GM12892 (cell line): ENCODE data around the gene MTX3.

ENCODE experiments used
- POLR2A ChIP-seq: IDR thresholded peaks from 2 replicates; pipeline ENCODE4 v1.6.1; 2011; ENCODE audit warnings: low read depth, low read length, control low read depth
- POLR2AphosphoS5 ChIP-seq: IDR thresholded peaks from 2 replicates; pipeline ENCODE4 v1.6.1; 2011; ENCODE audit warnings: low read depth, low read length, control low read depth
- TAF1 ChIP-seq: IDR thresholded peaks from 2 replicates; pipeline ENCODE4 v1.6.1; 2011; ENCODE audit warnings: low read depth, mild to moderate bottlenecking, control low read depth, low read length, borderline replicate concordance

GRCh38 chr5:80033513-80033912 lies 42.5 kb upstream of the MTX3 start:
- TF ChIP-seq POLR2AphosphoS5 (no peak), POLR2A (no peak), TAF1 (no peak)
